ENCODE data around the gene APOBEC3B. TPM values are rescaled to one million over a fixed set of nuclear protein-coding genes. Genes with fewer than 3 reads are reported as not detected.
A peak's percentile ranks its signal among the peaks of the same experiment; 100 is the strongest.
"Not testable (repeated sequence)": the region's sequence is repeated elsewhere in the genome, so short reads cannot be mapped to it uniquely, and the experiment has no call there.

Gene APOBEC3B
- total RNA-seq, 1 donor from 2014 or later: not detected

DNA sequence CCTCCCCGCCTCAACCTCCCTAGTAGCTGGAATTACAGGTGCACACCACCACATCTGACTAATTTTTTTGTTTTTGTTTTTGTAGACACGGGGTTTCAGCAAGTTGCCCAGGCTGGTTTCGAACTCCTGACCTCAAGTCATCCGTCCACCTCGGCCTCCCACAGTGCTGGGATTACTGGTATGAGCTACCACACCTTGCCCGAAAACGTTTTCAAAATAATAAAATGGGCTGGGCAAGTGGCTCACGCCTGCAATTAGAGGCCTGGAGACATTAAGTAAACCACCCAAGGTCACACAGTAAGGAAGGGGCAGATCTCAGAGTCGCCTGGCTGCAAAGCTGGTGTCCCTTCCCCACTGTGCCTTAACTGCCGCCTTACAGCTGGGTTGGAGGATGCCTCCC, 1.6 kb upstream of the APOBEC3B start:
- H3F3A ChIP-seq (ENCODE audit: low read depth); H3K4me3 ChIP-seq; H3K4me1 ChIP-seq; H3K79me2 ChIP-seq (ENCODE audit: low read depth); H3K27ac ChIP-seq; H3K36me3 ChIP-seq; H3K9ac ChIP-seq; DNase-seq (ENCODE audit: low spot score); H4K20me1 ChIP-seq (ENCODE audit: low read depth); H3K4me2 ChIP-seq; H3K9me3 ChIP-seq (ENCODE audit: low read depth); H2AFZ ChIP-seq (replicated peaks); H3K36me3 Mint-ChIP-seq; H3K4me3 Mint-ChIP-seq; H3K27ac Mint-ChIP-seq; H3K27me3 ChIP-seq: not testable (repeated sequence)
- Mint-ChIP-seq H3K4me1 (peaks cover 18% of the 10 kb centered on the region), H3K27me3 (ENCODE audit: insufficient read depth, low read depth) (peaks cover 14% of the 10 kb centered on the region), H3K9me3 (peaks cover 15% of the 10 kb centered on the region)

DNA sequence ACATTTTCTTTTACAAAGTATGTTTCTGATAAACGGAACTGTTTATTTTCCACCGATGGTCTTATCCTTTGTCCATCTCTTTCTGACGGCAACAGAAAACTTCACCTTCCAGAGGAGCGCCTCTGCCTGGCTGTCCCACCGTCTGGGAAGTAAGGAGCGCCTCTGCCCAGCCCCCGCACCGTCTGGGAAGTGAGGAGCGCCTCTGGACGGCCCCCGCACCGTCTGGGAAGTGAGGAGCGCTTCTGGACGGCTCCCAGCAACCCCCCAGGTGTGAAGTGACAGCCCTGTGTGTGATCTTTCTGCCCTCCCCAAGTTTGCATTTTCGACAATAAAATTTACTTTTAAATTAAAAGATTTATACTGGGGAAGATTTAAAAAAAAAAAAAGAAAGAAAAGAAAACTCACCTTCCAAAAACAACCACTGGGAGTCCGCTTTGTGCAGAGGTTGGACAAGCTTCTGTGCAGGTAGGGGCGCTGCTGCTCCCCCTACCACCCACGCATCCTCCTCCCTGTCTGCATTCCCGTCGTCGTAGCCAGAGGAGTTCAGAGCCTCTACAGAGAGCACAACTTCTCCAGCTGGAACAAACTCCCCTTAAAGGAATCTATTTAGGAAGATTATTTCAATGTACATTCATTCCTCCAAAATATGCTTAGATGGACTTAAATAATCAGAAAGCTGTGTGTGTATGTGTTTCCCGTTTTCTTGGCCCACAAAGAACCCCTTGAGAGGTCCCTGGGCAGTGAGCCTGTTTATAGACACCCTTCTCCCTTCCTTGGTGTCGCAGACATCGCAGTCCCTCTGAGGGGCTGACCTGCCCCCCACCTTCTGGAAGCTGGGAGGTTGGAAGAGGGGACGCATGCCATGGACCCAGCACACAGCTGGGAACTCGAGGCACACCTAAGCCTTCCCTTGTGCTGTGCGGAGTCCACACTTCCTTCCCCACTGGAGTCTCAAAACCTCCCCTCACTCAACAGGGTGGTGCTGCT, 849 bp upstream of the APOBEC3B start:
- Histone ChIP-seq H3K79me2 (ENCODE audit: low read depth) (no peaks in the 10 kb centered on the region), H3K4me3 (no peak overlapping the region), H2AFZ (replicated peaks) (peak overlapping the region; percentile 40), H3K36me3 (no peaks in the 10 kb centered on the region), H4K20me1 (ENCODE audit: low read depth) (no peaks in the 10 kb centered on the region), H3K27me3 (no peaks in the 10 kb centered on the region), H3K27ac (no peak overlapping the region), H3K4me1 (peaks cover 7% of the 10 kb centered on the region), H3F3A (ENCODE audit: low read depth) (peaks cover 7% of the 10 kb centered on the region), H3K9me3 (ENCODE audit: low read depth) (no peaks in the 10 kb centered on the region), H3K9ac (no peak overlapping the region), H3K4me2 (peak overlapping the region; percentile 24)
- peak; percentile 66 for DNase-seq (ENCODE audit: low spot score)
- Mint-ChIP-seq H3K27ac (no peak overlapping the region), H3K36me3 (peaks cover 4% of the 10 kb centered on the region), H3K4me1 (peaks cover 18% of the 10 kb centered on the region), H3K27me3 (ENCODE audit: insufficient read depth, low read depth) (peaks cover 14% of the 10 kb centered on the region), H3K4me3 (peak overlapping the region; percentile 33), H3K9me3 (peaks cover 12% of the 10 kb centered on the region)
- TF ChIP-seq, protein P1, sequence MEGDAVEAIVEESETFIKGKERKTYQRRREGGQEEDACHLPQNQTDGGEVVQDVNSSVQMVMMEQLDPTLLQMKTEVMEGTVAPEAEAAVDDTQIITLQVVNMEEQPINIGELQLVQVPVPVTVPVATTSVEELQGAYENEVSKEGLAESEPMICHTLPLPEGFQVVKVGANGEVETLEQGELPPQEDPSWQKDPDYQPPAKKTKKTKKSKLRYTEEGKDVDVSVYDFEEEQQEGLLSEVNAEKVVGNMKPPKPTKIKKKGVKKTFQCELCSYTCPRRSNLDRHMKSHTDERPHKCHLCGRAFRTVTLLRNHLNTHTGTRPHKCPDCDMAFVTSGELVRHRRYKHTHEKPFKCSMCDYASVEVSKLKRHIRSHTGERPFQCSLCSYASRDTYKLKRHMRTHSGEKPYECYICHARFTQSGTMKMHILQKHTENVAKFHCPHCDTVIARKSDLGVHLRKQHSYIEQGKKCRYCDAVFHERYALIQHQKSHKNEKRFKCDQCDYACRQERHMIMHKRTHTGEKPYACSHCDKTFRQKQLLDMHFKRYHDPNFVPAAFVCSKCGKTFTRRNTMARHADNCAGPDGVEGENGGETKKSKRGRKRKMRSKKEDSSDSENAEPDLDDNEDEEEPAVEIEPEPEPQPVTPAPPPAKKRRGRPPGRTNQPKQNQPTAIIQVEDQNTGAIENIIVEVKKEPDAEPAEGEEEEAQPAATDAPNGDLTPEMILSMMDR (IDR thresholded peaks at IDR 0.05): peak; percentile 54
- TF ChIP-seq EZH2phosphoT487 (IDR thresholded peaks at IDR 0.05): no peak

DNA sequence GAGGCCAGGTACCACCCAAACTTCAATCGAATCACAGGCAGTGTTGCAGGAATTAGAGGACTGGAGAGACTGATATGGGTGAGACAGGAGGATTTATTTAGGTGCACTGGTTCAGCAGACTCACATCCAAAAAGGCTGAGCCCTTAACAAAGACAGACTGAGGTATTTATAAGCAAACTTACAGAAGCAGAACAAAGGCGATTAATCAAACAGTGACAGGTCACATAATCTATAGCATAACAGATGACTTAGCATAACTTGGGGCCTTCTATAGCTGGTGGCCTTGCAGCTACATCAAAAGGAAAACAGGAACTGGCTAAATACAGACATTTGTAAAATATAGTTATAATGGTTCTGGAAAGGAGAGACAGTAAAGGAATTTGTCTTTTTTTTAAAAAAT, 2.1 kb downstream of the APOBEC3B start:
- peaks cover 9% of the 10 kb centered on the region for H3K9me3 Mint-ChIP-seq

DNA sequence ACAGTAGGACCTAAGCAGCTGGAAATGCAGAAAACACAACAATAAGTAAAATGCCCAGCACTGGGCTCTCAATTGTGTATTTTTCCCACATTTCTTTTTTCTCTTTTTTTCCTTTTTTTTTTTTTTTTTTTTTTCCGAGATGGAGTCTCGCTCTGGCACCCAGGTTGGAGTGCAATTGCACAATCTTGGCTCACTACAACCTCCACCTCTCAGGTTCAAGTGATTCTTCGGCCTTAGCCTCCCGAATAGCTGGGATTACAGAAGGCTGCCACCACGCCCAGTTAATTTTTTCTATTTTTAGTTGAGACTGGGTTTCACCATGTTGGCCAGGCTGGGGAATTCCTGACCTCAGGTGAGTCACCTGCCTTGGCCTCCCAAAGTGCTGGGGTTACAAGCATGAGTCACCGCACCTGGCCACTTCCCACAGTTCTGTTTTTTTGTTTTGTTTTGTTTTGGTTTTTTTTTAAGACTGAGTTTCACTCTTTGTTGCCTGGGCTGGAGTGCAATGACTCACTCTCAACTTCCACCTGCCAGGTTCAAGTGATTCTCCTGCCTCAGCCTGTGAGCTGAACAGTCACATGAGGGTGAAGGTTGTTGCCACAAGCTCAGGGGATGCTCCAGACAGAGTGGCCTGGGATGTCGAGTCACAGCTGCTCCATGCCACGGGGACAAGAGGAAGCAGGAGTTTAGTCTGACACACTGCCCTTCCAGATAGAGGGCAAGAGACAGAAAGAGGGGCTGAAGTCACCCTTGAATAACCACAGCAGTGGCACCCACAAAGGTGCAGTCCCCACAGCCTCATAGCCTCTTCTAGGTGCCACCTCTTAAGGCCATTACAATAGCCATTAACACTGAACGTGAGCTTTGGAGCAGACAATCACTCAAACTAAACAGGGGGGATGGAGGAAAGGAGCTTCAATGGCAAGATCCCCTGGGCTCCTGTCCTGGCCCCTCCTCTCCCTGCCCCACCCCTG, 2.9 kb downstream of the APOBEC3B start:
- not testable (repeated sequence) for H4K20me1 ChIP-seq (ENCODE audit: low read depth); H3K9ac ChIP-seq; H3K4me3 Mint-ChIP-seq; H3K27ac Mint-ChIP-seq; H3K36me3 ChIP-seq; H3K27ac ChIP-seq; H3F3A ChIP-seq (ENCODE audit: low read depth); H3K9me3 Mint-ChIP-seq; H3K27me3 Mint-ChIP-seq (ENCODE audit: insufficient read depth, low read depth); H3K4me2 ChIP-seq; DNase-seq (ENCODE audit: low spot score); H3K79me2 ChIP-seq (ENCODE audit: low read depth); H3K4me3 ChIP-seq; H3K4me1 ChIP-seq; H3K27me3 ChIP-seq; H3K9me3 ChIP-seq (ENCODE audit: low read depth); H2AFZ ChIP-seq (replicated peaks); H3K36me3 Mint-ChIP-seq
- H3K4me1 Mint-ChIP-seq: peaks cover 18% of the 10 kb centered on the region

More for the DNA sequence above, 2.1 kb downstream of the APOBEC3B start:
- H3K4me1 Mint-ChIP-seq: peaks cover 18% of the 10 kb centered on the region
- Histone ChIP-seq H3K9ac (no peak overlapping the region), H3K4me1 (peaks cover 7% of the 10 kb centered on the region), H3F3A (ENCODE audit: low read depth) (peaks cover 7% of the 10 kb centered on the region), H3K27ac (no peak overlapping the region), H3K9me3 (ENCODE audit: low read depth) (no peaks in the 10 kb centered on the region), H3K27me3 (no peaks in the 10 kb centered on the region), H3K4me2 (no peak overlapping the region), H3K79me2 (ENCODE audit: low read depth) (no peaks in the 10 kb centered on the region), H3K4me3 (no peak overlapping the region), H4K20me1 (ENCODE audit: low read depth) (no peaks in the 10 kb centered on the region), H2AFZ (replicated peaks) (no peak overlapping the region), H3K36me3 (no peaks in the 10 kb centered on the region)
- peaks cover 4% of the 10 kb centered on the region for H3K36me3 Mint-ChIP-seq
- H3K27ac Mint-ChIP-seq: no peak overlapping the region
- DNase-seq (ENCODE audit: low spot score): no peak
- H3K4me3 Mint-ChIP-seq: no peak overlapping the region
- H3K27me3 Mint-ChIP-seq (ENCODE audit: insufficient read depth, low read depth): peaks cover 8% of the 10 kb centered on the region
- TF ChIP-seq, protein P1 (IDR thresholded peaks at IDR 0.05): no peak
- no peak for TF ChIP-seq EZH2phosphoT487 (IDR thresholded peaks at IDR 0.05)
- no peak for TF ChIP-seq EZH2 (IDR thresholded peaks at IDR 0.05)
